Activated CD8-positive, alpha-beta T cell treated with anti-CD3 and anti-CD28 coated beads for 36 hours (primary cell): ENCODE results near the gene KIAA0586. TPM values are rescaled to one million over a fixed set of nuclear protein-coding genes. Genes with fewer than 3 reads are reported as not detected.

Experiments
- ATAC-seq: fragments of 200-7000 bp; cut with Tn5 transposase; one replicate; pipeline ENCODE4 v1.10.0; 2021; ENCODE audit warnings: mild to moderate bottlenecking, moderate library complexity
- CTCF ChIA-PET: fragments of 350-600 bp; sonication (Branson Sonifier 250); formaldehyde crosslinking; loops from one replicate; lab custom pipeline; 2021; ENCODE audit warnings: antibody characterized with exemption; lab: Charles Lee
- POLR2A ChIA-PET: fragments of 350-600 bp; sonication (Branson Sonifier 250); formaldehyde crosslinking; loops from one replicate; lab custom pipeline; 2021; ENCODE audit warnings: antibody characterized with exemption; lab: Charles Lee
- DNase-seq: peaks from one replicate; pipeline ENCODE4 v3.0.0-alpha.2; 2020
- H3K27ac Mint-ChIP-seq: one replicate; pipeline ENCODE4 v1.8.0; 2021; ENCODE audit warnings: mild to moderate bottlenecking, mixed read lengths
- H3K27me3 Mint-ChIP-seq: one replicate; pipeline ENCODE4 v1.8.0; 2021; ENCODE audit warnings: mixed read lengths
- H3K36me3 Mint-ChIP-seq: one replicate; pipeline ENCODE4 v1.8.0; 2021; ENCODE audit warnings: low read depth, mixed read lengths
- H3K4me1 Mint-ChIP-seq: one replicate; pipeline ENCODE4 v1.8.0; 2021; ENCODE audit warnings: low read depth, mixed read lengths
- H3K4me3 Mint-ChIP-seq: one replicate; pipeline ENCODE4 v1.8.0; 2021; ENCODE audit warnings: mild to moderate bottlenecking, moderate library complexity, mixed read lengths
- H3K9me3 Mint-ChIP-seq: one replicate; pipeline ENCODE4 v1.8.0; 2021; ENCODE audit warnings: mixed read lengths
- CTCF ChIP-seq: fragments of 200-600 bp; IDR thresholded peaks from one replicate; pipeline ENCODE4 v1.8.0; 2022; ENCODE audit warnings: antibody characterized with exemption, mild to moderate bottlenecking
- intact Hi-C: fragments of 100-400 bp; cut with micrococcal nuclease; formaldehyde crosslinking; loops from one replicate; pipeline ENCODE4 v1.10.0; 2022
- total RNA-seq, 2 experiments: library from RNA; stranded (reverse); gene quantifications; one replicate each; pipeline ENCODE4 v1.2.3, GENCODE V29; 2021

The KIAA0586 gene
- total RNA-seq: 10 to 100 TPM; 23.4 TPM

- no peak for TF ChIP-seq CTCF
- peak; percentile 98 for DNase-seq
- H3K4me3 Mint-ChIP-seq: peak within 1 kb of the TSS; percentile 88
- H3K36me3 Mint-ChIP-seq: peaks cover 31% of the 10 kb centered on the region
- ChIA-PET POLR2A (interaction anchor here (0.7 to 3.8 kb wide), 15 partner anchors 12 to 1159 kb away, joined by 3 to 20 read pairs (median 4); partner anchors contain the start of genes ACTR10, AP5M1, ARID4A and EXOC5), CTCF (interaction anchor here (1.4 to 1.6 kb wide), 2 partner anchors 32 to 152 kb away, joined by 4 to 12 read pairs; partner anchors contain the start of gene TOMM20L)
- ATAC-seq: peak; percentile 91
- no peaks in the 10 kb centered on the region for H3K9me3 Mint-ChIP-seq
- H3K4me1 Mint-ChIP-seq: peaks cover 33% of the 10 kb centered on the region
- intact Hi-C loops: loop anchor here (5.0 to 10.0 kb wide), 2 partner anchors 133 to 185 kb away; partner anchors contain the start of genes ARID4A and PSMA3
- H3K27me3 Mint-ChIP-seq: no peaks in the 10 kb centered on the region
- H3K27ac Mint-ChIP-seq: peak within 1 kb of the TSS; percentile 99
Observed at GRCh38 chr14:58427281-58428117, at the start of gene KIAA0586, which contains the start of gene TIMM9. Gene KIAA0586 (plus strand): TSS chr14:58427719. CDS start chr14:58428265, 546 bp downstream. Gene TIMM9 (minus strand): TSS chr14:58427531. CDS start chr14:58411945, 15,586 bp downstream.

GRCh38 chr14:58390830-58391229, 36.7 kb upstream of the KIAA0586 start:
- intact Hi-C loops: no loop called here
- H3K4me3 Mint-ChIP-seq: no peak overlapping the region
- POLR2A ChIA-PET: no interaction called here
- no peak overlapping the region for H3K27ac Mint-ChIP-seq
- H3K36me3 Mint-ChIP-seq: no peaks in the 10 kb centered on the region
- no peak for ATAC-seq
- peaks cover 5% of the 10 kb centered on the region for H3K4me1 Mint-ChIP-seq
- H3K27me3 Mint-ChIP-seq: no peaks in the 10 kb centered on the region
- H3K9me3 Mint-ChIP-seq: no peaks in the 10 kb centered on the region
- CTCF ChIA-PET: no interaction called here
- TF ChIP-seq CTCF: no peak
- DNase-seq: no peak

- H3K27me3 Mint-ChIP-seq: no peaks in the 10 kb centered on the region
- POLR2A ChIA-PET: interaction anchor here (0.6 to 1.9 kb wide), 6 partner anchors 15 to 196 kb away, joined by 3 to 10 read pairs (median 4); partner anchors contain the start of genes ACTR10, KIAA0586 and TIMM9
Observed at GRCh38 chr14:58395562-58395811, 32.0 kb upstream of the KIAA0586 start.

GRCh38 chr14:58395812-58396788, 31.4 kb upstream of the KIAA0586 start, which contains the start of gene TOMM20L:
Gene TOMM20L (plus strand): TSS chr14:58395930. CDS start chr14:58395958, 28 bp downstream.
- Mint-ChIP-seq H3K27ac (peak within 1 kb of the TSS; percentile 72), H3K9me3 (no peaks in the 10 kb centered on the region), H3K27me3 (no peaks in the 10 kb centered on the region), H3K4me3 (peak within 1 kb of the TSS; percentile 67), H3K36me3 (peaks cover 2% of the 10 kb centered on the region), H3K4me1 (peaks cover 8% of the 10 kb centered on the region)
- ATAC-seq (peak; percentile 90), DNase-seq (peak; percentile 73)
- ChIA-PET POLR2A (interaction anchor here (0.6 to 1.9 kb wide), 8 partner anchors 15 to 197 kb away, joined by 3 to 10 read pairs (median 4); partner anchors contain the start of genes ACTR10, KIAA0586 and TIMM9), CTCF (interaction anchor here (0.6 to 3.5 kb wide), 22 partner anchors 10 to 290 kb away, joined by 3 to 16 read pairs (median 4); partner anchors contain the start of genes KIAA0586 and TIMM9)
- peak; percentile 86 for TF ChIP-seq CTCF
- intact Hi-C loops: loop anchor here (5.0 kb wide), 1 partner anchor 289 kb away; no protein-coding TSS in a partner anchor

More at GRCh38 chr14:58395562-58395811, 32.0 kb upstream of the KIAA0586 start:
- Mint-ChIP-seq H3K27ac (peak overlapping the region; percentile 72), H3K36me3 (peaks cover 2% of the 10 kb centered on the region), H3K9me3 (no peaks in the 10 kb centered on the region), H3K4me3 (peak overlapping the region; percentile 67), H3K4me1 (peaks cover 8% of the 10 kb centered on the region)
- ATAC-seq (no peak), DNase-seq (no peak)
- CTCF ChIA-PET: interaction anchor here (0.6 to 3.5 kb wide), 22 partner anchors 9 to 289 kb away, joined by 3 to 16 read pairs (median 4); partner anchors contain the start of genes KIAA0586 and TIMM9
- intact Hi-C loops: loop anchor here (5.0 kb wide), 1 partner anchor 288 kb away; no protein-coding TSS in a partner anchor
- TF ChIP-seq CTCF: no peak
